ENCODE results near the gene ARHGAP12.

DNA sequence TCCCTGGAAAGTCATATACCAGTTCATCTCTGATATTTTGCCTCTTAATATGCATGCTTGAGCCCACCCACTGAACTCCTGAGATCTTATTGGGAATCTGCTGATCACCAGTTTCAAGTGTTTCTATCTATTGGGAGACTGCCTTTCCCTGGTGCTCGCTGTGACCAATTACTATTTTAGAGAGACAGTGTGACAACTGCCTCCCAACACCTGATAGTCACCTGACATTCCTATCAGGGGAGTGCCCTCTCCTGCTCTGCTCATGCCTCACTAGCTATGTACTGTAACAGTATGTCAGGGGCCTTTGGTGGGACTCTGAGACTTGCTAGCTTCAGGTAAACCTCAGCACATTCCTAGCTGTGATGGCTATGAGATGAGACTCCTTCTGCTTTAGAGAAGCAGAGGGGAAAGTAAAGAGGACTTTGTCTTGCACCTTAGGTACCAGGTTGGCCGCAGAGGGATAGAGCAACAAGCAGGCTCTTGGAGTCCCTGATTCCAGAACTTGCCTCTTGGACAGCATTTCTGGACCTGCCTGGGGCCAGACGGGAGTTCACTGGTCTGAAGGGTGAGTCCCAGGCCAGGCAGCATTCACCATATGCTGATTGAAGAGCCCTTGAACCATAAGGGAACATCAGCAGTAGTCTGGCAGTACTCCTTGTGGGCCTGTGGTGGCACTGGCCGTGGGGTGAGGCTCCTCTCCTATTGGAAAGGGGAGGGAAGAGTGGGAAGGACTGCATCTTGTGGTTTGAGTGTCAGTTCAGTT, 34.4 kb upstream of the ARHGAP12 start:
- TF ChIP-seq, protein P1, sequence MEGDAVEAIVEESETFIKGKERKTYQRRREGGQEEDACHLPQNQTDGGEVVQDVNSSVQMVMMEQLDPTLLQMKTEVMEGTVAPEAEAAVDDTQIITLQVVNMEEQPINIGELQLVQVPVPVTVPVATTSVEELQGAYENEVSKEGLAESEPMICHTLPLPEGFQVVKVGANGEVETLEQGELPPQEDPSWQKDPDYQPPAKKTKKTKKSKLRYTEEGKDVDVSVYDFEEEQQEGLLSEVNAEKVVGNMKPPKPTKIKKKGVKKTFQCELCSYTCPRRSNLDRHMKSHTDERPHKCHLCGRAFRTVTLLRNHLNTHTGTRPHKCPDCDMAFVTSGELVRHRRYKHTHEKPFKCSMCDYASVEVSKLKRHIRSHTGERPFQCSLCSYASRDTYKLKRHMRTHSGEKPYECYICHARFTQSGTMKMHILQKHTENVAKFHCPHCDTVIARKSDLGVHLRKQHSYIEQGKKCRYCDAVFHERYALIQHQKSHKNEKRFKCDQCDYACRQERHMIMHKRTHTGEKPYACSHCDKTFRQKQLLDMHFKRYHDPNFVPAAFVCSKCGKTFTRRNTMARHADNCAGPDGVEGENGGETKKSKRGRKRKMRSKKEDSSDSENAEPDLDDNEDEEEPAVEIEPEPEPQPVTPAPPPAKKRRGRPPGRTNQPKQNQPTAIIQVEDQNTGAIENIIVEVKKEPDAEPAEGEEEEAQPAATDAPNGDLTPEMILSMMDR (IDR thresholded peaks at IDR 0.05; ENCODE audit: insufficient read depth, low read length, poor library complexity, severe bottlenecking), result no peak
- no peak for TF ChIP-seq EZH2phosphoT487 (conservative IDR thresholded peaks at IDR 0.05; ENCODE audit: low read length)

Data from SU-DHL-6 (cell line).